ENCODE data around the gene HOXA3.
A peak's percentile ranks its signal among the peaks of the same experiment; 100 is the strongest.

HOXA3 gene

GRCh38 chr7:27124096-27124901 is 28.1 kb downstream of the HOXA3 start:
- DNase-seq (ENCODE audit: low read depth): peak; percentile 86
- H3K4me3 ChIP-seq (ENCODE audit: low read depth, low read length): peak overlapping the region; percentile 50
- in situ Hi-C loops (cut with HindIII; ENCODE audit: low sequenced_read_pairs): no loop called here
- TF ChIP-seq, protein P1, sequence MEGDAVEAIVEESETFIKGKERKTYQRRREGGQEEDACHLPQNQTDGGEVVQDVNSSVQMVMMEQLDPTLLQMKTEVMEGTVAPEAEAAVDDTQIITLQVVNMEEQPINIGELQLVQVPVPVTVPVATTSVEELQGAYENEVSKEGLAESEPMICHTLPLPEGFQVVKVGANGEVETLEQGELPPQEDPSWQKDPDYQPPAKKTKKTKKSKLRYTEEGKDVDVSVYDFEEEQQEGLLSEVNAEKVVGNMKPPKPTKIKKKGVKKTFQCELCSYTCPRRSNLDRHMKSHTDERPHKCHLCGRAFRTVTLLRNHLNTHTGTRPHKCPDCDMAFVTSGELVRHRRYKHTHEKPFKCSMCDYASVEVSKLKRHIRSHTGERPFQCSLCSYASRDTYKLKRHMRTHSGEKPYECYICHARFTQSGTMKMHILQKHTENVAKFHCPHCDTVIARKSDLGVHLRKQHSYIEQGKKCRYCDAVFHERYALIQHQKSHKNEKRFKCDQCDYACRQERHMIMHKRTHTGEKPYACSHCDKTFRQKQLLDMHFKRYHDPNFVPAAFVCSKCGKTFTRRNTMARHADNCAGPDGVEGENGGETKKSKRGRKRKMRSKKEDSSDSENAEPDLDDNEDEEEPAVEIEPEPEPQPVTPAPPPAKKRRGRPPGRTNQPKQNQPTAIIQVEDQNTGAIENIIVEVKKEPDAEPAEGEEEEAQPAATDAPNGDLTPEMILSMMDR (IDR thresholded peaks at IDR 0.05; ENCODE audit: low read depth, low read length, missing control alignments): no peak

DNA sequence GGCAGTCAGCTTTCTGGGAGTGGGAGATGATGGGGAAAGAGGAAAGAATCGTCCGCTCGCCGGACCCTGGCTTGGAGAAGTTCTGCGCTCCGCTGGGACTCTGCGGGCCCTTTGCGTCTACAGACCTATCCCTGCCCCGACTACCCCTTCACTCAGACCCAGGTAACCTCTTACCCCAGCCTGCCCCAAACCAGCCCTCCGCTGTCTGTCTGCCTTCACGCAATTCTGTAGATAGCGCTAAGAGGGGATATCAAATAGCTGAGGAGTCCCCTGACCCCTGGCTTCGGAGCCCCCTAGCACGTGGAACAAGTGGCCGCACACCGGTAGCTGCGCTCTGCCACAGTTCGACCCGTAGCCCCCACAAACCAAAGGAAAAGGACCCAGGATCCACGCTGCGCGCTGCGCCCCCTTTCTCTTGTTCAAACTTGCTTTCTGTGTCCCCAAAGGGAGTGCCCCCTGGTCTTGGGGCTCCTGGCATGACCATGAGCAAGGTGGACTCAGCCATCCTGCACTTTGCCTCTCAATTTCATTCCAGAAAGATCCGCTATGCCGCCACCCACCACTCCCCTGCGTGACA is 28.8 kb downstream of the HOXA3 start:
- in situ Hi-C loops (cut with HindIII; ENCODE audit: low sequenced_read_pairs): no loop called here
- no peak for DNase-seq (ENCODE audit: low read depth)
- TF ChIP-seq, protein P1 (IDR thresholded peaks at IDR 0.05; ENCODE audit: low read depth, low read length, missing control alignments): no peak
- peak overlapping the region; percentile 50 for H3K4me3 ChIP-seq (ENCODE audit: low read depth, low read length)

GRCh38 chr7:27123007-27123476 is 29.3 kb downstream of the HOXA3 start:
- peak overlapping the region; percentile 50 for H3K4me3 ChIP-seq (ENCODE audit: low read depth, low read length)
- in situ Hi-C loops (cut with HindIII; ENCODE audit: low sequenced_read_pairs): no loop called here
- TF ChIP-seq, protein P1 (IDR thresholded peaks at IDR 0.05; ENCODE audit: low read depth, low read length, missing control alignments): no peak
- no peak for DNase-seq (ENCODE audit: low read depth)

- H3K4me3 ChIP-seq (ENCODE audit: low read depth, low read length): peak overlapping the region; percentile 50
- in situ Hi-C loops (cut with HindIII; ENCODE audit: low sequenced_read_pairs): no loop called here
- TF ChIP-seq, protein P1 (IDR thresholded peaks at IDR 0.05; ENCODE audit: low read depth, low read length, missing control alignments): no peak
- no peak for DNase-seq (ENCODE audit: low read depth)
These were observed 30.1 kb downstream of the HOXA3 start for GRCh38 chr7:27122077-27122910.

DNA sequence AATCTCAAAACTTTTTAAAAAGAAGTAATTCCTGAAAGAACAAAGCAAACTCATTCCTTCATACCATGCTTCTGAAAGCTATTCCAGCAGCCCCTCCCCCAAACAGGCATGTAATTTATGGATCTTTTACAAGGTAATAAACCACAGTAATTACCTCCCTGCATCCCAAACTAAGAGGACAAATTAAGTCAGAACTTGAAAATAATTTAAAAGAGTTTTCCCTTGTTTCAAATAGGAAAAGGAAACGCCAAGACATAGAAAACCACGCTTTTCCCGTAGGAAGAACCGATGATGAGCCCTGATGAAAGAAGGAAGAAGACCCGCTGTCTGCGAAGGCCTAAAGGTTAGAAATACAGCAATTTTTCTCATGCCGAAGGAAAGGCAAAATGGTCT is 30.7 kb downstream of the HOXA3 start:
- TF ChIP-seq, protein P1 (IDR thresholded peaks at IDR 0.05; ENCODE audit: low read depth, low read length, missing control alignments): no peak
- in situ Hi-C loops (cut with HindIII; ENCODE audit: low sequenced_read_pairs): no loop called here
- DNase-seq (ENCODE audit: low read depth): no peak
- H3K4me3 ChIP-seq (ENCODE audit: low read depth, low read length): peak overlapping the region; percentile 50

GRCh38 chr7:27119412-27119911 is 32.9 kb downstream of the HOXA3 start:
- in situ Hi-C loops (cut with HindIII; ENCODE audit: low sequenced_read_pairs): loop anchor here (5.0 kb wide), 1 partner anchor 267 kb away; no protein-coding TSS in a partner anchor
- TF ChIP-seq, protein P1 (IDR thresholded peaks at IDR 0.05; ENCODE audit: low read depth, low read length, missing control alignments): no peak
- DNase-seq (ENCODE audit: low read depth): no peak
- H3K4me3 ChIP-seq (ENCODE audit: low read depth, low read length): no peak overlapping the region
